Activated naive CD4-positive, alpha-beta T cell treated with anti-CD3 and anti-CD28 coated beads, Interleukin-2, amount 10 ng/mL, durations not matched to agents 7 days and 5 days (primary cell): Measurements from ENCODE around the gene WDR18.

ENCODE experiments used
- CTCF ChIA-PET: fragments of 350-600 bp; sonication (Branson Sonifier 250); formaldehyde crosslinking; loops from one replicate; lab custom pipeline; 2021; ENCODE audit warnings: antibody characterized with exemption; lab: Charles Lee
- DNase-seq: peaks from one replicate; pipeline ENCODE4 v3.0.0-alpha.2; 2020
- H3K27ac Mint-ChIP-seq: one replicate; pipeline ENCODE4 v1.8.0; 2021; ENCODE audit warnings: mild to moderate bottlenecking, moderate library complexity, mixed read lengths
- H3K27me3 Mint-ChIP-seq: one replicate; pipeline ENCODE4 v1.8.0; 2021; ENCODE audit warnings: mild to moderate bottlenecking, mixed read lengths
- H3K36me3 Mint-ChIP-seq: one replicate; pipeline ENCODE4 v1.8.0; 2021; ENCODE audit warnings: mixed read lengths
- H3K4me1 Mint-ChIP-seq: one replicate; pipeline ENCODE4 v1.8.0; 2021; ENCODE audit warnings: mixed read lengths
- H3K4me3 Mint-ChIP-seq: one replicate; pipeline ENCODE4 v1.8.0; 2021; ENCODE audit warnings: mild to moderate bottlenecking, moderate library complexity, mixed read lengths
- H3K9me3 Mint-ChIP-seq: one replicate; pipeline ENCODE4 v1.8.0; 2021; ENCODE audit warnings: mixed read lengths

WDR18 gene

DNA sequence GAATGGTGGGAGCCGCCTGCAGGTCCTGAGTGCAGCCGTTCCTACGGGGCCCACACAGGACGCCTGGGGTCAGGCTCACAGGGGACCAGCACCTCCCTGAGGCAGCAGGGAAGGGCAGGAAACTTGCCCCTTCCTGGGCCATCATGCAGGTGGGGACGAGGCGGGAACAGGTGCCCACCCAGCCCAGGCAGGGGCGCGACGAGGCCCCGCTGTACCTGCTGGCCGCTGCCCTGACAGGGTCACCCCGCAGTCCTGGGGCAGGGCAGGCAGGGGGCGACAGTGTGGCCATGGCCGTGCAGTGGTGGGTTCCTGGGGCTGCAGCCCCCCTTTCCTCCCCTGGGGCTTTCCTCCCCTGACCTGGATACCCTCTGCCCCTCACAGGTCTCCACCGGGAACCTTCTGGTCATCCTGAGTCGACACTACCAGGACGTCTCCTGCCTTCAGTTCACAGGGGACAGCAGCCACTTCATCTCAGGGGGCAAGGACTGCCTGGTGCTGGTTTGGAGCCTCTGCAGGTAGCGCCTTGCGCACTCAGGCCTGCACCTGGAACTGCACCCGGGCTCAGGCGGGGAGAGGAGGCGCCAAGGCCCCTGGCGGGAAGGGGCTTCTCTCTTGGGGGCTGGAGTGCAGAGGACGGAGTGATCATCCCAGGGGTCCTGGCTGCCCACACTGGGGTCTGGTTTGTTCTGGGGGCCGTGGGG, 5.4 kb downstream of the WDR18 start:
- Mint-ChIP-seq H3K27ac (no peak overlapping the region), H3K27me3 (no peaks in the 10 kb centered on the region), H3K4me3 (no peak overlapping the region), H3K36me3 (peaks cover 23% of the 10 kb centered on the region), H3K4me1 (peaks cover 18% of the 10 kb centered on the region), H3K9me3 (no peaks in the 10 kb centered on the region)
- no peak for DNase-seq
- CTCF ChIA-PET, result interaction anchor here (1.0 kb wide), 1 partner anchor 232 kb away, joined by 3 read pairs; no protein-coding TSS in a partner anchor

DNA sequence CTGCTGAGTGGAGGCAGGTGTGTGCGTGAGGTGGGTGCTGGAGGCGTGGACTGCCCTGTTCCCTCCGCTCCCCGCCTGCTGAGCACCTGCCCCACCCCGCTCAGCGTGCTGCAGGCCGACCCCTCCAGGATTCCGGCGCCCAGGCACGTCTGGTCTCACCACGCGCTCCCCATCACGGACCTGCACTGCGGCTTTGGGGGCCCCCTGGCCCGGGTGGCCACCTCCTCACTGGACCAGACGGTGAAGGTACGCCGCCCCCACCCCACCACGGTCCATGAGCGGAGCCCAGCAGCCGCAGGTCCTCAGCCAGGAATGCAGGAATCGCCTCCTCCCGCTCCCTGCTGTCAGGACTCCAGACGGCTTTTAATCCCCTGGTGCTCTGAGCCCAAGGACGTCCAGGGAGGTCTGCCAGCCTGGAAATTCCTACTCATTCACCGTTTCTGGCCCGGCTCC, 6.0 kb downstream of the WDR18 start:
- H3K4me1 Mint-ChIP-seq, result peaks cover 12% of the 10 kb centered on the region

DNA sequence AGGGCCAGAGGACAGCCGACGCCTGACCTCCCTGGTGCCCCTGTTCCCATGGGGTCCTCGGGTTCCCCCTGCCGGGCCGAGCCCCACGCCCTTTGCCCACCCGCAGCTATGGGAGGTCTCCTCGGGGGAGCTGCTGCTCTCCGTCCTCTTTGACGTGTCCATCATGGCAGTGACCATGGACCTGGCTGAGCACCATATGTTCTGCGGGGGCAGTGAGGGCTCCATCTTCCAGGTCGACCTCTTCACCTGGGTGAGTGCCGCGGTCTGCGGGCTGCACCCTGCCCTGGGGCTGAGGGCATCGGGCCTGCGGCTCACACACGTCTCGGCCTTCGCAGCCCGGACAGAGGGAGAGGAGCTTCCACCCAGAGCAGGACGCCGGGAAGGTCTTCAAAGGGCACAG, 6.6 kb downstream of the WDR18 start:
- Mint-ChIP-seq H3K27ac (no peak overlapping the region), H3K4me3 (no peak overlapping the region)

More for the DNA sequence above, 6.0 kb downstream of the WDR18 start:
- peak overlapping the region; percentile 33 for H3K27ac Mint-ChIP-seq
- peaks cover 23% of the 10 kb centered on the region for H3K36me3 Mint-ChIP-seq
- no peaks in the 10 kb centered on the region for H3K9me3 Mint-ChIP-seq
- DNase-seq, result no peak
- no peak overlapping the region for H3K4me3 Mint-ChIP-seq
- CTCF ChIA-PET, result no interaction called here
- H3K27me3 Mint-ChIP-seq, result no peaks in the 10 kb centered on the region

DNA sequence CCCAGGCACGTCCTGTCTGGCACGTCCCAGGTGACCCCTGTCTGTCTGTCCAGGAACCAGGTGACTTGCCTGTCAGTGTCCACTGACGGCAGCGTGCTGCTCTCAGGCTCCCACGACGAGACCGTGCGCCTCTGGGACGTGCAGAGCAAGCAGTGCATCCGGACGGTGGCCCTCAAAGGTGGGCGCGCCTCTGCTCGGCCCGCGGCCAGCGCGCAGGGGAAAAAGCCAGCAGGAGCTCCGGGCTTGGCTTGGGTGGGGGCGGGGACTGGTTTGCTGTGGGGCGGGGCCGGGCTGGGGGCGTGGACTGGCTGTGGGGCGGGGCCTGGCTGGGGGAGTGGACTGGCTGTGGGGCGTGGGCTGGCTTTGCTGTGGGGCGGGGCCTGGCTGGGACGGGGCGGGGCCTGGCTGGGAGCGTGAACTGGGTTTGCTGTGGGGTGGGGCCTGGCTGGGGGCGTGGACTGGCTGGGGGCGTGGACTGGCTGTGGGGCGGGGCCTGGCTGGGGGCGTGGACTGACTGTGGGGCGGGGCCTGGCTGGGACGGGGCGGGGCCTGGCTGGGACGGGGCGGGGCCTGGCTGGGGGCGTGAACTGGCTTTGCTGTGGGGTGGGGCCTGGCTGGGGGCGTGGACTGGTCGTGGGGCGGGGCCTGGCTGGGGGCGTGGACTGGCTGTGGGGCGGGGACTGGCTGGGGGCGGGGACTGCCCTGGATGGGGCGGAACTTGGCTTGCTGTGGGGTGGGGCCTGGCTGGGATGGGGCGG, 7.2 kb downstream of the WDR18 start:
- CTCF ChIA-PET, result no interaction called here
- Mint-ChIP-seq H3K9me3 (no peaks in the 10 kb centered on the region), H3K4me3 (no peak overlapping the region), H3K27me3 (peaks cover 9% of the 10 kb centered on the region), H3K36me3 (peaks cover 23% of the 10 kb centered on the region), H3K27ac (no peak overlapping the region), H3K4me1 (peaks cover 7% of the 10 kb centered on the region)
- peak; percentile 63 for DNase-seq

More for the DNA sequence above, 6.6 kb downstream of the WDR18 start:
- peaks cover 2% of the 10 kb centered on the region for H3K27me3 Mint-ChIP-seq
- DNase-seq, result no peak
- no peaks in the 10 kb centered on the region for H3K9me3 Mint-ChIP-seq
- H3K4me1 Mint-ChIP-seq, result peaks cover 6% of the 10 kb centered on the region
- CTCF ChIA-PET, result no interaction called here
- peaks cover 23% of the 10 kb centered on the region for H3K36me3 Mint-ChIP-seq

DNA sequence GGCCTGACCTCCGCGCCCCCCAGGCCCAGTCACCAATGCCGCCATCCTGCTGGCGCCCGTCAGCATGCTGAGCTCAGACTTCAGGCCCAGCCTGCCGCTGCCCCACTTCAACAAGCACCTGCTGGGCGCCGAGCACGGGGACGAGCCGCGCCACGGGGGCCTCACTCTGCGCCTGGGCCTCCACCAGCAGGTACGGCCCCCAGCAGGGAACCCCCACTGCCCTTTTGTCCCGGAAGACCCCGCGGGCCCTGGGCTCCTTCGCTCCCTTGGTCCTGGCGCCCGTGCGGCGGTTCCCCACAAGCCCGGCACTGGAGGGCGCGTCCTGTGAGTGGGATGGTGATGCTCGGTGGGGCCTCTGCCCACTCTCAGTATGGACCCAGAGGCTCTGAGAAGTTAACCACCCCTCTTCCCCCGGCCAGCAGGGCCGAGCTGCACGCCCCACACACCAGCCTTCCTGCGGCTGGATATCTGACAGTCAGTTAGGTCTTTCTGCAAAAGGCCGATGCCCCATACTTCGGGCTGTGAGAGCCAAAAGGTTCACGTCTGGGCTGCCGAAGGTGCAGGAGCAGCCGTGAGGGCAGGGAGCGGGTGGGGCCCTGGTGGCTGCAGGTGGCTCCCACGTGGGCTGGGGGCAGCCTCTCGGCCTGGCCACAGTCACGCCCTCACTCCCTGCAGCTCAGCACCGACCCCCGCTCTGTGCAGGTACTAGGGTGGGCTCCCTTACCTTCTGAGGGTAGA, 8.0 kb downstream of the WDR18 start:
- H3K9me3 Mint-ChIP-seq, result no peaks in the 10 kb centered on the region
- H3K27ac Mint-ChIP-seq, result no peak overlapping the region
- CTCF ChIA-PET, result no interaction called here
- peaks cover 6% of the 10 kb centered on the region for H3K4me1 Mint-ChIP-seq
- H3K4me3 Mint-ChIP-seq, result no peak overlapping the region
- H3K36me3 Mint-ChIP-seq, result peaks cover 18% of the 10 kb centered on the region
- DNase-seq, result no peak
- H3K27me3 Mint-ChIP-seq, result peaks cover 16% of the 10 kb centered on the region

DNA sequence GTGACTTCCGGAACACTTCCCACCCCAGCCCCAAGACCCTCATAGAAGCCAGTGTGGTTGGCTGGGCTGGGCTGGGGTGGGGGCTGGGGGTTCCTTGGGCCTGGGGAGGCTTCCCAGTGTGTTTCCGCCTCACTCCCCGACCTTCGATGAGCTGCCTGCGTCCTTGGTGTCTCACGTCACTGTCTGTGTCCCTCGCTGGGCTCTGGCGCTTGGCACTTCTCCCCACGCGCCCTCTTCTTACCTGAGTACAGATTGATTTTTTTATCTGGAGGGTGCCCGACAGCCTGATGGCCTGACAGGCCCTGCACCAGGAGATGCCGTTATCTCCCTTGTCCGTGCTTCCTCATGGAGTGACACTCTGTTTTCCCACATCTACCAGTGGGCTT, 8.5 kb downstream of the WDR18 start:
- CTCF ChIA-PET, result no interaction called here
- H3K4me3 Mint-ChIP-seq, result no peak overlapping the region
- H3K27ac Mint-ChIP-seq, result no peak overlapping the region
- no peak for DNase-seq
- no peaks in the 10 kb centered on the region for H3K9me3 Mint-ChIP-seq
- H3K36me3 Mint-ChIP-seq, result peaks cover 18% of the 10 kb centered on the region
- H3K27me3 Mint-ChIP-seq, result peaks cover 22% of the 10 kb centered on the region
- peaks cover 7% of the 10 kb centered on the region for H3K4me1 Mint-ChIP-seq

DNA sequence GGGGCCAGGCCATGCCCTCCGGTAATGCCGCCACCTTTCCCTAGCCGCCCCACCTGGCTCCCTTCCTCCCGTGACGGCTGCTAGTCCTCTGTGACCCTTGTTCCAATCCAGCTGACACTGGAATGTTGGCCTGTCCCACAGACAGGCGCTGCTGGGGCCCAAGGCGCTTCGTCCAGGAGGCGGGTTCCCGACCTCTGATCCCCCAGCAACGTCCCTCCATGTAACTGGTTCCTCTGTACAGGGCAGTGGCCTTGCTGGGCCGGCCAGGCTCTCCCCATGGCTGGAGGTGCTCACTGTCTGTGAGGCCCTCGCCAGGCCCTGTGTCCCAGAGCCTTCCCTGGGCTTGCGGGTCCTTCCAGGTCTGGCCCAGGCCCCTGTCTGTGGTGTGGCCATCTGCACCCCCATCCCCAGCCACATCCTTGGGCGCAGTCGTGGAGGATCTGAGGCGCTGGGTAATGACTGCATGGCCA, 9.3 kb downstream of the WDR18 start:
- Mint-ChIP-seq H3K4me1 (peaks cover 10% of the 10 kb centered on the region), H3K27me3 (peaks cover 29% of the 10 kb centered on the region), H3K27ac (no peak overlapping the region), H3K36me3 (peaks cover 16% of the 10 kb centered on the region), H3K9me3 (no peaks in the 10 kb centered on the region), H3K4me3 (no peak overlapping the region)
- DNase-seq, result no peak
- CTCF ChIA-PET, result no interaction called here

DNA sequence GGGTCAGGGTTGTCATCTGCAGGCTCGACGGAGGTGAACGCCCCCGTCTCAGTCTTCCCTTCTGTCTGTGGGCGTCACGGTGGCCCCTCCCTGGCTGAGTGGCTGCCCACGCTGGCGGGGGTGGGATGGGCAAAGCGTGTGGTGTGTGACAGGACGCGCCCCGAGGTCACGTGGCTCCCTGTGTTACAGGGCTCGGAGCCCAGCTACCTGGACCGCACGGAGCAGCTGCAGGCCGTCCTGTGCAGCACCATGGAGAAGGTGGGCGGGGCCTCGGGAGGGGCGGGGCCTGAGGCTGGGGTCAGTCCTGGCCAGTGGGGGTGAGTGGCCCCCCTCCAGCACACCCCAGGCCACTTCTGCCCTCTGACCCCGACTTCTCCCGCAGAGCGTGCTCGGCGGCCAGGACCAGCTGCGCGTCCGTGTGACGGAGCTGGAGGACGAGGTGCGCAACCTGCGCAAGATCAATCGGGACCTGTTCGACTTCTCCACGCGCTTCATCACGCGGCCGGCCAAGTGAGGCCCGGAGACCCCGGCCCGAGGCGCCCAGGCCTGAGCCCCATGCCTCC, 9.8 kb downstream of the WDR18 start:
- H3K4me1 Mint-ChIP-seq, result peaks cover 12% of the 10 kb centered on the region
- CTCF ChIA-PET, result no interaction called here
- no peak for DNase-seq
- H3K27ac Mint-ChIP-seq, result no peak overlapping the region
- H3K4me3 Mint-ChIP-seq, result no peak overlapping the region
- H3K9me3 Mint-ChIP-seq, result no peaks in the 10 kb centered on the region
- peaks cover 16% of the 10 kb centered on the region for H3K36me3 Mint-ChIP-seq
- H3K27me3 Mint-ChIP-seq, result peaks cover 34% of the 10 kb centered on the region

DNA sequence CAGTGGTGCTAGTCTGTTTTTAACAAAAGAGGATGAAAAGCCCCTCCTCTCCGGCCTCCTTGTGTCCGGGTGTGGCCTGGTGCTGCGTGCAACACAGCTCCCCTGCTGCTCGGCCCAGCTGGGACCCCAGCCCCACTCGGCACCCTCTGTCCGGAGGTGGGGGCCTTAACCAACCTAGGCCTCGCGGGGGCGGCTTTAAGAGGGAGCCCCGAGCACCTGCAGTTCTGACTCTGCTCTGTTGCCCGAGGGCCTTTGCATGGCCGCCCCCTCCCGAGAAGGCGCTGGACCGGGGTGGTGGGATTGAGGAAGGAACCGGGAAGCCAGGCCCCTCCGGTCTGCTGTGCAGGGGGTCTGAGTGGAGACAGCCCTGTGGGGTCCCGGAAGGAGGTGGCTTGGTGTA, 10.4 kb downstream of the WDR18 start:
- Mint-ChIP-seq H3K4me1 (peaks cover 18% of the 10 kb centered on the region), H3K27me3 (peaks cover 40% of the 10 kb centered on the region), H3K36me3 (peaks cover 16% of the 10 kb centered on the region), H3K4me3 (no peak overlapping the region), H3K27ac (no peak overlapping the region), H3K9me3 (no peaks in the 10 kb centered on the region)
- DNase-seq, result no peak
- CTCF ChIA-PET, result no interaction called here

DNA sequence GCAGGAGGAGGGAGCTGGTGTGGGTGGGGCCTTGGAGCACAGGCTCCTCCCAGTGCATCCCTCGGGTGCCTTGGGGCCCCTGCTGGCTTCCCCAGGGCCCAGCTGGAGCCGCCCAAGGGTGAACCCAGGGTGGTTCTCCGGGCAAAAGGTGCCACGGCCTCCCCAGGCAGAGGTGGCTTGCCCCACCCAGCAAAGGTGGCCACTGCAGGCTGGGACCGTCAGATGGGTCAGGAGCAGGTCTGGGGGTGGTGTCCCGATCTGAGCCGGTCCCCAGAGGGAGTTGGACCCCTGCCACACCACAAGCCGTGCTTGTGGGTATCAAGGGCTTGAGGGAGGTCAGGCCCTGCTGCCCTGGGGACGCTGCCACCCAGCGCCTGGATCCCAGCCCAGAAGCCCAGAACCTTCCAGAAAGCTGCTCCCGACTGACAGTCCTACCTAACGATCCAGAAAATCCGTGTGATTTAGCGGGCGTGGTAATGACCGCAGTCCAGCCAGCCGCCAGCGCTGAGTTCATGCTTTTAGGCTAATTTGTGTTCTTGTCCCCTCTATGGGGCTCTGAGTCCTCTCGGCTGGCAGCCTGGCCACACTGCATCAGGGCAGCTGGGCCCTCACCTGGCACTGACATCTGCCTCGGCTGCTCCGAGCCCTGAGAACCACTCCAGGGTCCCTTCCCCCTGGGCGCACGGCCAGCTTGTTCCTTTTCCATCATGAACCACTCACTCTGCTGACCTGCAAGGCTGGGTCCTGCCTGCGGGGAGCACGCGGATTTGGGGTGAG, 11.1 kb downstream of the WDR18 start:
- Mint-ChIP-seq H3K4me1 (peaks cover 18% of the 10 kb centered on the region), H3K9me3 (no peaks in the 10 kb centered on the region), H3K36me3 (peaks cover 16% of the 10 kb centered on the region), H3K27me3 (peaks cover 47% of the 10 kb centered on the region), H3K27ac (no peak overlapping the region), H3K4me3 (no peak overlapping the region)
- CTCF ChIA-PET, result interaction anchor here (1.2 kb wide), 1 partner anchor 11 kb away, joined by 3 read pairs; no protein-coding TSS in a partner anchor
- no peak for DNase-seq

DNA sequence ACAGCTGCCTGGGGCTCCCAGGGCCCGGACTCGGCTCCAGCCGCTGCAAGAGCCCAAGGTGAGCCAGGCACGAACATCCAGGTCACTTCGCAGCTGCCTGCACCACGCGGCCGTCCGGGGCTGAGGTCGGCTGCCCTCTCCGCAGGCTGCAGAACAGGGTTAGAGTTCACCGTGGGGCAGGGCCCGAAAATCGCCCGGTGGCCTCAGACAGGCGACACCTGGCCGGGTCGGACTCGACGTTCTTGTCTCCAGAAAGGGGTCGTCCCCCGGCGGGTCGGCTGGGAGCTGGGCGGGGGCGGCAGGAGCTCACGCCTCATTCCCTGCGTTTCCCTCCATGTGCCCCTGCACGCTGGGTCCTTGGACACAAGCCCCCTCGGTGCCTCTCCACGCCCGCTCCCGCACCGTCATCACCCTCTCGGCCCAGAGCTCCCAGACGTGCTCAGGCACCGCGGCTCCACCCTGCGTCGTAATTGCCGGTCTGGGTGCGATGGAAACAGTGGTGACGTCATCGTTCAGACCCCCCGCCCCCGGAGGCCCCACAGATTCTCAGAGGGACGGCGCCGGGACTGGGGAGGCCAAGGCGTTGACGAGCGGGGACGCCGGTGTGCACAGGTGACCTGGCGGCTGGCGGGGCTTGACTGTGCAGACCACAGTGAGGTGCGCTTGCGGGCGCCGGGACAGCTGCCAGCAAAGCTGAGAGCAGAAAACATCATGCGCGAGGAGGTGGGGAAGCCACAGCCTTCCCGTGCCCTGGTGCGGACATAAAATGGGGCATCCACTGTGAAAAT, 12.1 kb downstream of the WDR18 start:
- Mint-ChIP-seq H3K27ac (peak overlapping the region; percentile 78), H3K36me3 (peaks cover 11% of the 10 kb centered on the region), H3K4me1 (peaks cover 23% of the 10 kb centered on the region), H3K4me3 (peak overlapping the region; percentile 35), H3K9me3 (no peaks in the 10 kb centered on the region), H3K27me3 (peaks cover 54% of the 10 kb centered on the region)
- DNase-seq, result peak; percentile 83
- CTCF ChIA-PET, result interaction anchor here (1.2 to 2.0 kb wide), 2 partner anchors 10 to 133 kb away, joined by 3 to 8 read pairs; no protein-coding TSS in a partner anchor

DNA sequence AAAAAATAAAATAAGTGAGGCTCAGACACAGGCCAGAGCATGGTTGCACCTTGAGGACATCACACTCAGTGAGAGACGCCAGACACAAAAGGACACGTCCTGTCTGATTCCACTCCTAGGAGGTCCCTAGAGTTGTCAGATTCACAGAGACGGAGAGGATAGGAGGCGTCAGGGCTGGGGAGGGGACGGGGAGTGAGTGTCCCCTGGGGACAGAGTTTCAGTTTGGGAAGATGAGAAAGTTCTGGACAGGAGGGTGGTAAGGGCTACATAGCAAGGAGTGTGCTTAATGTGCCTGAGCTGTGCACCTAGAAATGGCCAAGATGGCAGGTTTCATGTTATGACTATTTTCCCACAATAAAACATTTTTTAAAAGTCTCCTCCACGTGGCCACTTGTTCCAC, 13.9 kb downstream of the WDR18 start:
- peaks cover 70% of the 10 kb centered on the region for H3K27me3 Mint-ChIP-seq
- H3K4me3 Mint-ChIP-seq, result no peak overlapping the region
- H3K27ac Mint-ChIP-seq, result no peak overlapping the region
- CTCF ChIA-PET, result interaction anchor here (0.6 to 2.8 kb wide), 3 partner anchors 14 to 204 kb away, joined by 3 to 8 read pairs (median 7); partner anchors contain the start of gene WDR18
- peaks cover 23% of the 10 kb centered on the region for H3K4me1 Mint-ChIP-seq
- no peaks in the 10 kb centered on the region for H3K9me3 Mint-ChIP-seq
- DNase-seq, result no peak
- H3K36me3 Mint-ChIP-seq, result peaks cover 5% of the 10 kb centered on the region

DNA sequence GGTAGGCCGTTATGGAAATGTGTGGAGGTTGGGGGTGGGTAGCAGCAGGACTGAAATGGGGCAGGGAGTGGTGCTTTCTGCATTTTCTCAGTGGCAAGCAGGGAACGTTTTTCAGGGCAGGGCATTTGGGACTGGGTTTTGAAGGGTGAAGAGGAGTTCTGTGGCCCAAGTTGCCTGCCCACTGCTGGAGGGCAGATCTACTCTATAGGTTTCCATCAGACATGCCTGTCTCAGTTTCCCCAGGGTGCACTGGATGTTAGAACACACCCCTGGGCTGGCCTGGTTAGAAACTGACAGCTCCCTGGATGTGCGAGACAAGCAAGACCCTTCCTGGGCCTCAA, 15.2 kb downstream of the WDR18 start:
- Mint-ChIP-seq H3K4me1 (peaks cover 23% of the 10 kb centered on the region), H3K27me3 (peaks cover 78% of the 10 kb centered on the region), H3K9me3 (no peaks in the 10 kb centered on the region), H3K4me3 (no peak overlapping the region), H3K36me3 (no peaks in the 10 kb centered on the region), H3K27ac (no peak overlapping the region)
- DNase-seq, result no peak
- CTCF ChIA-PET, result interaction anchor here (2.8 kb wide), 1 partner anchor 15 kb away, joined by 7 read pairs; the partner anchor contains the start of gene WDR18
